Activated CD8-positive, alpha-beta memory T cell treated with anti-CD3 and anti-CD28 coated beads, Interleukin-2, amount 50 U/mL, for 4 hours (primary cell): Measurements from ENCODE around the gene RLN3.
"Not testable (repeated sequence)": the region's sequence is repeated elsewhere in the genome, so short reads cannot be mapped to it uniquely, and the experiment has no call there.

Experiments
- DNase-seq: peaks from one replicate; pipeline ENCODE4 v3.0.0-alpha.2; 2020

Gene RLN3

GRCh38 chr19:14023404-14024235, 4.3 kb upstream of the RLN3 start:
- no peak for DNase-seq

- DNase-seq, result not testable (repeated sequence)
Measured at GRCh38 chr19:14026652-14027192, 1.2 kb upstream of the RLN3 start.

- DNase-seq, result no peak
Measured at GRCh38 chr19:14028901-14029300, 953 bp downstream of the RLN3 start.

GRCh38 chr19:14030997-14031718, 3.2 kb downstream of the RLN3 start:
- DNase-seq, result no peak

GRCh38 chr19:14031719-14032480, 4.0 kb downstream of the RLN3 start, which contains the start of gene IL27RA:
Gene IL27RA, plus strand, starts transcription at chr19:14031762. Its CDS starts 111 bp downstream, at chr19:14031873.
- DNase-seq, result peak; percentile 84

- no peak for DNase-seq
Measured at GRCh38 chr19:14033946-14034345, 6.0 kb downstream of the RLN3 start.

GRCh38 chr19:14035159-14035558, 7.2 kb downstream of the RLN3 start:
- DNase-seq, result not testable (repeated sequence)

- DNase-seq, result no peak
Measured at GRCh38 chr19:14035706-14036105, 7.8 kb downstream of the RLN3 start.

GRCh38 chr19:14039181-14039580, 11.2 kb downstream of the RLN3 start:
- no peak for DNase-seq

- DNase-seq, result peak; percentile 33
Measured at GRCh38 chr19:14042659-14043608, 15.0 kb downstream of the RLN3 start.

- DNase-seq, result not testable (repeated sequence)
Measured at GRCh38 chr19:14047866-14048265, 19.9 kb downstream of the RLN3 start.

GRCh38 chr19:14048443-14049153, 20.6 kb downstream of the RLN3 start:
- DNase-seq, result peak; percentile 84

- no peak for DNase-seq
Measured at GRCh38 chr19:14050512-14050911, 22.6 kb downstream of the RLN3 start.

GRCh38 chr19:14050961-14051360, 23.0 kb downstream of the RLN3 start:
- not testable (repeated sequence) for DNase-seq

- no peak for DNase-seq
Measured at GRCh38 chr19:14051980-14052379, 24.0 kb downstream of the RLN3 start.

GRCh38 chr19:14052470-14052869, 24.5 kb downstream of the RLN3 start:
- no peak for DNase-seq

- no peak for DNase-seq
Measured at GRCh38 chr19:14053032-14053431, 25.1 kb downstream of the RLN3 start.

- no peak for DNase-seq
Measured at GRCh38 chr19:14053500-14053899, 25.6 kb downstream of the RLN3 start.

GRCh38 chr19:14054099-14054498, 26.2 kb downstream of the RLN3 start:
- no peak for DNase-seq

GRCh38 chr19:14054721-14055120, 26.8 kb downstream of the RLN3 start:
- no peak for DNase-seq

- no peak for DNase-seq
Measured at GRCh38 chr19:14055396-14055795, 27.4 kb downstream of the RLN3 start.
